NCI-H128 (cell line): ENCODE measurements around the gene GYPA.
"Not testable (repeated sequence)": the region's sequence is repeated elsewhere in the genome, so short reads cannot be mapped to it uniquely, and the experiment has no call there.

Source experiments
- DNase-seq: peaks from one replicate; lab custom pipeline; 2025; ENCODE audit not compliant: unreplicated experiment; lab: John Stamatoyannopoulos, UW

Gene GYPA

DNA sequence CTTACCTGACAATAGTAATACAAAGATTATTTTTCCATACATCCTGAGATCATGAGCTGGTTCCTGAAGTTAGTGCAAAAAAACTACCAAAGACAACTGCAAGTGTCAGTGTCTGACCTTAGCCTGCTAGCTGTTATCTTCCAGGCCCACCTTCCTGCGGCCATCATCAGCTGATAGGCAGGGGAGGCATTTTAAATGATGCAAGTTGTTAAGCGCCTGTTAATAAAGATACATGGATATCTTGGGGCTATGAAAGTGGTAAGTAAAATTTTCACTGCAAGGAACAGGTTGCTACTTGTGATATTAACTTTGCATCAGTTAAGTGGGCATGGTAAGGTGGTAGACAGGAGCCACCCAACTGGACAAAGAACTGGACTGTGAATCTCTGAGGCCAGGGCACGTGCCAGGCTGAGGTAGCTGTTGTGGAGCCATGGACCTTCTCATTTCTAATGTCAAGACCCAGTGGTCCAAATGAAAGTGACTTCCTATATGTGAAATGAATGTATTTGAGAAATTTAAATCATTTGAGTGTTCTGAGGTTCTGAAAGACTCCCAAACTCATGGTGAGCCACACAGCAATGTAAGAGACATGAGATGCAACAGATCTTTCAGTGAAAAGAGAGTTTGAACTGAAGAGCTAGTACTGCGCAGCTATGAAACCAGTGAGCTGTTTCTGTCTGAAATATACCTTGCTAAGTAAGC lies at the start of gene GYPA:
TSS of gene GYPA (minus strand) at position 125 of the 702 bp plus-strand sequence. CDS start at position 42, 83 bp downstream.
- DNase-seq: not testable (repeated sequence)

DNA sequence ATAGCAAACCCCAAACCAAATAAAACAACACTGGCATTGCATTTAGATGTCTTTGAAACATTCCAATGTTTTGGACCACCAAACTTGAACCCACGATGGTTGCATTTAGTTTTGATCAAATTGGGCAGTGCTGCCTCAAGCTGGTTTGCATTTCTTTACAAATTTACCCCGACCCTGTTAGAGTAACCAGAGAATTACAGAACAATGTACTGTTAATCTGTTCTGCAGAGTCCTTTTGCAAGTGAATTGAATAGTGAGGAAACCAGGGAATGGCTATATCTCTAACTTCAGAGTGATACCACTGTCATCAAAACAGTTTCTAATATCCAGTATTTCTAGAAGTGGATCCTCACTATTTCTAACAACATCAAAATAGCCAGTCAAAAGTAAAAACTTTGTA lies 49.5 kb upstream of the GYPA start:
- DNase-seq: no peak

DNA sequence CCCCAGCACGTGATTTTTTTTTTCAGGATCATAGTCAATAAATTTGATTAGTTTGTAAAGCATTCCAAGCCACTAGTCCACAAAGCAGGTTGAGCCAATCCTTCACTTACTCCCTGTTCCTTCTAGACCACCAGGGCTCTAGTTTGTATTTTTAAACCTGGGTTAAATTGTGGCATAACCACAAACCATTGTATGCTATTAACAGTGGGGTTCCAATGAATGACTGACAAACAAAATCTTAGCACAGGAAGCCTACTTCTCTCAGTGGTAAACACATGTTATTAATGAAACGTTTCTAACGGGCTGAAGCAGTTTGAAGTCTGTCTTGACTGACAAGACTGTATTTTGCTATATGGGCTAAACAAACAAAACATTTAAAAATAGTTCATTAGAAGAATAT lies 48.6 kb upstream of the GYPA start:
- DNase-seq: no peak

DNA sequence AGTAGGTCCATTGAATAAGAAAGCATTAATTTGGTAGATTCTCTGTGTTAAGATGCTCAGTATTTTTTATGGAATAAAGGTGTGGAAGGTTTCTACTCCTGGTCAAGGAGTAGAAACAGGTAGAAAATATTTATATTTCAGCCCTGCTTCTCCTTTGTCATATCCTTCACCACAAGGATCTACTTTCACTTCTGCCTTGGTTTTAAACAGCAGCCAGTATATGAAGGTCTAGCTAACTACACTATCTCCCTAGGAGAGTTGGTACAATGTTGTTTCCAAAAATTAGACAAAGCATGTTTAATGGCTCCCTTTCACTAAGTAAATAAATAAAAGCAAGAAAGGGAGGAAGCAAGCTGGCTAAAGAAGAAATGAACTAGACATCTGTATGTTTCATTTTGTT lies 44.6 kb upstream of the GYPA start:
- DNase-seq: no peak

DNA sequence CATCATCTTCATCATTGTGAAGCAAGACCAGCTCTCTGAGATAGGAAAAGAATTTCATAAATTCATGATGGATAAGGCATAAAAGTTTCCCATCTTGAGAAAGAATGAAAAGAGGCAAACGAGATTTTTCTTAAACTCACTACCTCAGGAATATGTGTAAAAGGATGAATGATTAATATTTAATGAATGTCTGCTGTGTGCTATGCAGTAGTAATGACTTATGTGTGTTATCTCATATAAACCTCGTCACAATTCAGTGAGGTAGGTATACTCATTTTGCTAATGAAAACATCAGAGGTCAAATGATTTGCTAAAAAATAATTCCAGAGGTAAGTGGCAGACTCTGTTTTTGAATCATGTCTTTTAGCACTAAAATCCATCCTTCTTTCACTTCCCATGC lies 42.6 kb upstream of the GYPA start:
- DNase-seq: no peak

DNA sequence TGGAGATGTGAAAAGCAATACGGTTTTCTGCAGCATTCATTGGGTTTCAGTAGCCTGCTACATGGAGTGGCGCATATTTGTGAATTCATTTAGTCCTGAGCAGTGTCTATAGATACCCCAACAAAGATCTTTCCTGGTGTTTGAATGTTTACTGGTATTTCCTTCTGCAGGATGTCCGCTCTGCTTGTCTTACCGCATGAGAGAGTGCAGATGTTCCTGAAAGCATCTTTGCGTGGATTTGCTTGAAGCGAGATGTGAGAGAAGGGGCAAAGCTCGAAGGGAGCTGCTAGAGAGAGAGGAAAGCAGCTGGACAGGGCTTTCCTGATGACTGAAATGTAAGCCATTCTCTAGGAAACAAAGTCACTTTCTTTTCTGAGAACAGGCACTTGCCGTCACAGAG lies 40.9 kb upstream of the GYPA start:
- no peak for DNase-seq

DNA sequence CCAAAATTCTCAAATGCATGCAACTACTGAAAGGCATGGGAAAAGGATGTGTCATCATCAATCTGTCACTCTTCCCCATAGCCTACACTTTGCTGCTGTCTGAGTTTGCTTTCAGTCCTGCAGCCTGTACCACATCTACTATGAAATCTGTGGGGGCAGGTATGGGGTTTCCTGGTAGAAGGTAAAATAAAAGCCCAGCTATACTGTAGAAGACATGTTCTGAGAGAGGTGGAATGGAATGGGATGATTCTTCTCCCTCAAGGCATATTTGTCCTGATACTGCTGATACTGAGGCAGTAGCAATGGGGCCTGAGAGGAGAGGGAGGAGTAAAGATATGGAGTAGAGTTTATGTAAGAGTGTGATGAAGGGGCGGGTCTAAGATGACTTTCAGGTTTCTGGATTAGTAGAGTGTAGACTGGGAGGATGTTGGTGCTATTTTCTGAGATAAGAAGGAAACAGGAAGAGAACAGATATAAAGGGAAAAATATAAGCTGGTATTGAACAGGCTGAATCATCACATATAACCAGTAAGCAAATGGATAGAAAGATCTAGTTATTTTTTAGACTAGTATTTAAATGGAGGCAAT lies 38.7 kb upstream of the GYPA start:
- no peak for DNase-seq

DNA sequence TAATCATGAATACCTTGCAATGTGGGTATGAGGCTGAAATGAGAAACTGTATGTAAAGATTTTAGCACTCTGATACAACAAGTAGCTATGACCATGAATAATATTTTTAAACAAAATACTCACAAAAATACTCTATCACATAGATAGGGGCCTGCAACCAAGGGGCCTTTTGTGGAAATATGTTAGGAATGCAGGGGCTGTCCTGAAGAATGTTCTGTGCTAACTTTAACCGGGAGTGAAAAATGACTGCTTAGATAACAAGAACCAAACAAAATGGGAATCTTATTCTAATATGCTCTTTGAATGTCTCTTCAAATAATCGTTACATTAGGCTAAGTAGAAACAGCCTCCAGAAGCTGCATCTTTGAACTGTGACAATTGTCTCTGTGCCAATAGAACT lies 37.9 kb upstream of the GYPA start:
- DNase-seq: no peak

DNA sequence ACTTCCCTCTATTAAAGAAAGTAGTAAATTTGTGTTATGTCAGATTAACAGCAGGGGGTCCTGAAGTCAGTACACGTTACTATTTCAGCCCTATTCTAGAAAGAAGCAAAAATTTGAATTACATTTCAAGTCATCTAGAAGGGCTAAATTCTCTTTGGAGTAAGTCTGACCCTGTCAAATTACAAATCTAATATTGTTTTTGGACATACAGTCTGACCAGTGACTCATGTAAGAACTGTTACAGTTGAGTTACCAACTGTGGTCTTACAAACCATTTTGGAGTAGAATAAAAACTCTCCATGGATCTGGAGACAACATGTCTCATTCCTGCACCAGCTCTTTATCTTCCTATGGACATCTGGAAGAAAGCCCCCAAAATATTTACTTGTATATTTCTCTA lies 36.0 kb upstream of the GYPA start:
- no peak for DNase-seq

DNA sequence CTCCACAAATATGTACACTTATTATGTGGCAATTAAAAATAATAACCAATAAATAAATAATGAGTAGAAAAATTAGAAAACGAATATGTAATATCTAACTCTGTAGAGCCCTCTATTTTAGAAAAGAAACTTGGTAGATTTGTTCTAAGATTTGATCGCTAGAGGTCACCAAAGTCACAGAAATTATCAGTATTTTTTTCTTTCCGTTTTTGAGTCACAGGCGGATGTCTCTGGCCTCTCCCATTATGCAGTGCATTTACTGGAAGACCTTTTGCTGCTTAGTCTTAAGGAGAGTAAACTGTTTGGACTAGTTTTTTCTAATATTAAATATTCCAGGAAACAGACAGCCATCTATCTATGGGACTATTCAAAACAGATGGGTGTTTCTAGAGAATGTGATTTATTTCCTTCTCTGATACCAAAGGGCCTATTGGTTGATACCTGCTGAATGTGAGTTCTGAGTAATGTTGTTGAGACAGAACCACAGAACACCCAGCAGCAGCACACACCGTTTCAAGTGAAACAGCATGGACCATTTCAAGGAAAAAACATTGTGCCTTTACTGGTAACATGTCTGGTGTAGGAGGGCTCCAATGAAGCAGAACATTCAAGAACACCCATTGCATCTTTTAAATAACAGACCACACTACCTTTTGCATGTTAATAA lies 34.0 kb upstream of the GYPA start:
- peak; percentile 1 for DNase-seq

DNA sequence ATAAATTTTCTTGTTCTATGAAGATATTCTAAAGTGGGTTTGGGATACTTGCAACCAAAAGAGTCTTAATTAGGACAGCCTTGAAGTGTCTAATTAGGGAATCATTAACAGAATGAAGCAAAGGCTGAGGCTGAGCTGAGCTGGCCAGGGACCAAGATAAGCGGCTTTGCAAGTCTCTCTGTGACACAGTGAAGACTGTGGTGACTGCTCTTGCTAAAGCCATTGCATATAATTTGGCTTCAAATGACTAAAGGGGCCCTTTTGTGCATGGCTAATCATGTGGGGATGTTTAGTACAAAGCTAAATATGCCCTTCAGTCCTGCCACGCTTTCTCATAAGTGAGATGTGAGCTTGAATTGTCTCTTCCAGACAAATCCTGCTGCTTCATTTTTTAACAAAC lies 31.2 kb upstream of the GYPA start:
- no peak for DNase-seq

DNA sequence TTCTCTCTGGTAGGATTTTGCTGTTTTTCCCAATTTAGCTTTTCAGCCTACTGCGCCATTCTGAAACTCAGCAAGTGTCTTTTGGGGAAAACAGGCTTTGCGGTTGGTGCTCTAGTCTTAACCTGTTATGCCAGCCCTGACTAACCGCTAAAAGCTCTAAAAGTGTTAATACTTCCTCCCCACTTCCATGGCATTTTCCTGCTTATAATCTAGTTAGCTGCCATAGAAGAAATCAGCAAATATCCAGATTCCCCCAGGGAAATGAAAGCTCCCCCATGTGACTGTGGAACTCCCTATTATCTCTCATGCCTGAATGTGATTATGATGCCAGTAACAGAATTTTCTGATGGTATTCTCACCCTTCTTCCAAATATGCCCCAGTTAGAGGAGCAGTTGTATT lies 28.7 kb upstream of the GYPA start:
- no peak for DNase-seq

DNA sequence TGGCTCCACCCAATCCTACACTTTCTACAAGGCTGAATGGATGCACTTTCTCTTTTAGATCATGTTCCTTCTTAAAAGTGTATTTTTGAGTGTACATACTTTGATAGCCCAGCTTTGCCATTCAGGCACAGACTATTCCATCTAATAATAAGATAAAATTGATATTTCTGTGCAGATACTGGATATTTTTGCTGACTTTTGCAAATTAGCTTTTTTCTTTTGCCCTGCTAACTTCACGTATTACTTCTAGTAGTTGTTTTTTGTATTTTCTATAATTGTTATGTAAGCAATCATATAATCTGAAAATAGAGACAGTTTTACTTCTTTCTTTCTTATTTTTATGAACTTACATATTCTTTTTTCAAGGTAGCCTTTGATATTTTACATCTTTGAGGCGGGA lies 13.5 kb upstream of the GYPA start:
- DNase-seq: no peak

DNA sequence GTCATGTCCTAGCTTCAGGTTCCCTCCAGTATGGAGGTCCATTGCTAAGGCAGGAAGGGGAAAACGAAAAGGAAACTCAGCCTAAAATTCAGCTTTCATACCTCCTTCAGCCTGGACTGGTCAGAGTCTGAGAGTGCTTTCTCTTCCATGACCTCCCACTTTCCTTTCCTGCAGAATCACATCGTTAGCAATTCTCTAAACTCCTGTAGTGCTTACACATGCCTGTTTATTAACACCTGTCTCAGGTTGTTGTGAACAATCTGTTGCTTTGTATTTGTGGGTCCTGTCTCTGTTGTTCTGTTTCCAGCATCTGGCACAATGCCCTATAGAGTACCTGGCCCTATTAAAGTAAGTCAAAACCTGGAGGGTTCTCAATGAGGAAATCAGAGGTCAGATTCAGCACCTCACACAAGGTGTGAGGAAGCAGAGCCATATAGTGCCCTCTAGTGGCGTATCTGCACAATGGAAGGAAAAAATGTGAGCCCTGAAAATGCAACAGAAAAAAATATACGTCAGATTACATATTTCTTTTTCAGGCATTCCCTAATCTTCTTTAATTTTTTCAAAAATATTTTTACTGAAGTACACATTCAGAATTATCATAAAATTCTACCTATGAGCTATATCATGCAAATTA lies 2.3 kb upstream of the GYPA start:
- not testable (repeated sequence) for DNase-seq

DNA sequence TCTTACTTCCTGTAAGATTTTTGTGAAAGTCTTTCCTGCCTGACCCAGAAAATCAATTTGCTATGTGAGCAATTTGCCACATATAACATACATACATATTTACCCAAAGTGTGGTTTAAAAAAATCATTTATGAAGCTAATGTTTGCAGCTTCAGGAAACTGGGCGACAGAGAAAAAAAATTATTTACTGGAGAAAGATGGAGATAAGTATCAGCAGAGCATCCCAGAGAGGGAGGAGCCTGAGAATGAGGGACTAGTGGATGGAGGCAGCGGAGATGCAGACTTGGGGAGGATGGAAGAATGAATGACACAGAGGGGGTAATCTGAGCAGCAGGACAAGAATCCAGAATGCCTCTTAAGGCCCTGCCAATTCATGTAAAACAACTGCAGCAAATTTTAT lies 975 bp upstream of the GYPA start:
- DNase-seq: no peak

DNA sequence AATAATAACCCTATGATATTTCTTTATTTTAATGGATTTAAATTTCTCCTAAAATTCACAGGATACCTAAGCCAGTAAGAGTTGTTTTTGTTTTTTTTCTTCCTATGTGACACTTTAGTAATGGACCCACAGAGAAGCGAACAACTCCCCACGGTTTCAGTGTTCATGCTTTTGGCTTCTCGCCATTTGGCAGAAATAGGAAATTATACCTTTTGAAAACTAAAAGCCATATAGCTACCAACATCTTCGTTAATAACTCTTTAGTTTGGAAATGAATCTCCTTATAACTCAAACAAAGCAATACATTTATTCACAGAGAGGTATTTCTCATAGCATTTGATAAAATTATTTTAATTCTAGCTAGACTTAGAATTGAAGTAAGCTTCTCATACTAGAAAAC lies 527 bp downstream of the GYPA start:
- not testable (repeated sequence) for DNase-seq

DNA sequence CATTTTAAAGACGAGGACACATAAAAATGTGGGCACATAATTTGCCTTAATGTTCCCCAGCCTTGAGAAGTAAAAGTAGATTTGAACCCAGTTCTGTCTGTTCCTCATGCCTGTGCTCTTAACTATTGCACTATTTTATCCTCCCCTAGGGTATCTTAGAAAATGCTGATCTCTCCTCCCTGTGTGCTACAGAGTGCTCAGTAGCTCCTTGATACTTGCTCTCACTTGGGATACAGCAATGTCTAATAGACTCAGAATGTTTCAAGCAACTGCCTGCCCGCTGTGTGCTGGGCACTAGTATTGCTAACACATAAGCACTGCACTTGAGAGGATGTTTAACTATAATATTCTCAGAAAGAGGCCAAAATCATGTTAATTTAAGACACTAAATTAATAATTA lies 971 bp downstream of the GYPA start:
- DNase-seq: not testable (repeated sequence)

DNA sequence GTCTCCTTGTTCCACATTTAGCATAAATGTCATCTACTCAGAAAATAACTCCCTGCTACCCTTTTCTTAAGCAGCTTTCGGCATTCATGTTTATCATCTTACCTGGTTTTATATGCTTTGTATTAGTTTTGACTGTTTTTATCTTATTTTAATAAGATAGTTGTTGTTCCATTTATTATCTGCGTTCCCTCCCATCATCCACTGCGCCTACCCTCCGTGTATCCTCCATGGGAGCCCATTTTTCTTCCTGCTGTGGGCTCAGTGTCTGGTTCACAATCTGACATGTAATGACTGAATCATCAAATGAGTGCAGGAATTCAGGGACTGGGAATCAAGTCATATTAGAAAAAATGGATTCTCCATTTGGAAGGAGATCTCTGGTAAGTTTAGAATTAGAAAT lies 2.3 kb downstream of the GYPA start:
- not testable (repeated sequence) for DNase-seq

DNA sequence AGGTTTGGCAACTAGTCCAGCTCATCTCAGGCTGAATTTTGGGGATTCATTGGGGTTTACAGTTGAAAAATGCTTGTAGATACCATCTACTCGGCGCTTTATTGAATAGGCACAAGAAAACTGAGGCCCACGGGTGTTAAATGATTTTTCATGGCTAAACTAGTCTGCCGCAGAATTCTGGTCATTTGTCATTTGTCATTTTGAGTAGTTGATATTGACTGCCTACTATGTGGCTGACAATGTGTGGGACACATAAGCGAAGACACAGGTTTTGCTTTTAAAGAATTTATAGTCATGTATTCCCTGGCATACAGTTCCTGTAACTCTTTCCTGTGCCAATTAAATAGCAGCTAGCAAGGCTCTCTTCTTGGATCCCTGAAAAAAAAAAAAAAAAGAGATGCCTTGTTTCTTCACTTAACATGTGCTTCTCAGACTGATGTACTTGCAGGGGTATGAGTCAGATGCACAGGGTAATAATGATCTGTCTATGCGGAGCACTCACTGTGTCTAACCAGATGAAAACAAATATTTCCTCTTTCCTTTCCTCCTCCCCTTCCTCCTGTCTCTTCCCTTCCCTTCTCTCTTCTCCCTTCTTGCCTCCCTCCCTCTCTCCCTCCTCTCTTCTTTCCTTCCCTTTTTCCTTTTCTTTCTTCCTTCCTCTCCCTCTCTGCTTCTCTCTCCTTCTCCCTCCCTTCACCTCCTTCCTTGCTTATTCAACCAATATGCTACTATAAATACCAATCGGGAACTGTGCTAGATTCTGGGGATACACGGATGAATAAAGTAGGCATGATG lies 3.2 kb downstream of the GYPA start:
- DNase-seq: not testable (repeated sequence)

DNA sequence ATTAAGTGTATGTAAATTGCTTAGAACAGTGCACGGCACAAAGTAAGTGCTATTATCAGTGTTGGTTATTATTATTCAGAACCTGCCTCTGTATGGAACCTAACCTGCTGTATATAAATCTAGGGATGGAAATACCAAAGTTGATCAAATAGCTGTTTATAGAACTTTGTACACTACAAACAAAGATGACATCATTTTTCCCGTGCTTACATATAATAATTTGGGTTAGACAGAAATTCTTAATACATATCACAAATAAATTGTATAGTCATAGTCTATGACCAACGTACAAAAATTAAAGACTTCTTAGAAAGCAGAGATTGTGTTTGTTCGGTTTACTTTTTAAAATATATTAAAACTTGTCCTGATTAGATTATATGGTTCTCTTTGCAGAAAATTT lies 4.3 kb downstream of the GYPA start:
- DNase-seq: not testable (repeated sequence)

DNA sequence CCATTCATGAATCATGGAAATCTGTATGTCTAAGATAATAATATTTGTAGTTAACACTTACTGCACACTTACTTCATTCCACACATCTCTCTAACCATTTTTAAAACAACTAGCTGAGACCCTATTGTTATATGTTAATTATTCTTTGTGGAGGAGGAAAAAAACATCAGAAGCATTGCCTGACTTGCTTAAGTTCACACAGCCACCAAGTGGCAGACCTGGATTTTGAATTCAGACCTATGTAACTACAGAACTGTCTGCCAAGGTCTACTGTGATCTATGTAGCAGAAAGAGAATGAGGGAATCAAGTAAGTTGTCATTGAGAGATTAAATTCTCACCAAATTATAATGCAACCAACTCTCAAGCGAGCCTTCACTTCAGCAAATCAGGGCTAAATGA lies 10.4 kb downstream of the GYPA start:
- DNase-seq: not testable (repeated sequence)
